ENCODE measurements around the gene JRKL.

DNA sequence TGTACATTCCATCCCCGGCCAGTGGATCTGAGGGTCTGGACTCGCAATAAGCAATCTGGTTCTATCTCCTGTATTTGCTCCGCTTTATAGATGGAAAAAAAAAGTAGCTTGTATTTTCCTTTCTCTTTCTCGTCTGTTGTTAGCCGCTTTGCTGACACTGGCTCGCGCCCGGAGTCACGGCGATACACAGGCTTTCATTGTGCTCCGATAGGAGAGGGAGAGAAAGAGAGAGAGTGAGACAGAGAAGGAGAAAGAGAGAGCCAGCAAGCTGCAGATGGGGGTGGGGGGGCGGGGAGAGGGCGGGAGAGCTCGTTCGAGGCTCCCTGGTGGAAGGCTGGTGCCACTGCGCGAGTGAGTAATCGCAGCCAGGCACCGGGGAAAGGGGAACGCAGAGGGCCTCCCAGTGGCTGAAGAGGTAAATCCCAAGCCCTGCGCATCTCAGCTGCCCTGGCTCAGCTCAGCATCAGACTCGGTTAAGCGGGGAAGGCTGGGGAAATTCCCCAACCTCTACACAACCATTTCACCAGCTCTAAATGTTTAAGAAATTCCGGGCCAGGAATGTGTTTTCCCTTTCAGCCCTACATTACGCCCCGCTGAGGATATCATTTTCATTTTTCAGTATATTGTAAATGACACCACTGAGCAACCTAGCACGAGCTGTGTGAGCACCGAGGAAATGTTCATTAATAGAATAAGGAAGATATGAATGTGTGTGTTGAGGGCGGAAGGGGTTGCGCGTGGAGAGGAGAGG, 46.7 kb upstream of the JRKL start, which contains the start of gene MAML2:
- no peak for TF ChIP-seq POLR2A (IDR thresholded peaks at IDR 0.05)
- TF ChIP-seq, protein P1, sequence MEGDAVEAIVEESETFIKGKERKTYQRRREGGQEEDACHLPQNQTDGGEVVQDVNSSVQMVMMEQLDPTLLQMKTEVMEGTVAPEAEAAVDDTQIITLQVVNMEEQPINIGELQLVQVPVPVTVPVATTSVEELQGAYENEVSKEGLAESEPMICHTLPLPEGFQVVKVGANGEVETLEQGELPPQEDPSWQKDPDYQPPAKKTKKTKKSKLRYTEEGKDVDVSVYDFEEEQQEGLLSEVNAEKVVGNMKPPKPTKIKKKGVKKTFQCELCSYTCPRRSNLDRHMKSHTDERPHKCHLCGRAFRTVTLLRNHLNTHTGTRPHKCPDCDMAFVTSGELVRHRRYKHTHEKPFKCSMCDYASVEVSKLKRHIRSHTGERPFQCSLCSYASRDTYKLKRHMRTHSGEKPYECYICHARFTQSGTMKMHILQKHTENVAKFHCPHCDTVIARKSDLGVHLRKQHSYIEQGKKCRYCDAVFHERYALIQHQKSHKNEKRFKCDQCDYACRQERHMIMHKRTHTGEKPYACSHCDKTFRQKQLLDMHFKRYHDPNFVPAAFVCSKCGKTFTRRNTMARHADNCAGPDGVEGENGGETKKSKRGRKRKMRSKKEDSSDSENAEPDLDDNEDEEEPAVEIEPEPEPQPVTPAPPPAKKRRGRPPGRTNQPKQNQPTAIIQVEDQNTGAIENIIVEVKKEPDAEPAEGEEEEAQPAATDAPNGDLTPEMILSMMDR (IDR thresholded peaks at IDR 0.05): peak; percentile 85 to 98 (median 92)
- TF ChIP-seq POLR2AphosphoS5 (IDR thresholded peaks at IDR 0.05): peak; percentile 47 to 68 (median 51)
